HG03460 (cell line): ENCODE measurements around the gene ADCY4.
"Not testable (repeated sequence)": the region's sequence is repeated elsewhere in the genome, so short reads cannot be mapped to it uniquely, and the experiment has no call there.

Experiments
- ATAC-seq: cut with Tn5 transposase; IDR thresholded peaks from one replicate; pipeline ENCODE4 v1.9.1; 2021; ENCODE audit not compliant: unreplicated experiment

The ADCY4 gene

DNA sequence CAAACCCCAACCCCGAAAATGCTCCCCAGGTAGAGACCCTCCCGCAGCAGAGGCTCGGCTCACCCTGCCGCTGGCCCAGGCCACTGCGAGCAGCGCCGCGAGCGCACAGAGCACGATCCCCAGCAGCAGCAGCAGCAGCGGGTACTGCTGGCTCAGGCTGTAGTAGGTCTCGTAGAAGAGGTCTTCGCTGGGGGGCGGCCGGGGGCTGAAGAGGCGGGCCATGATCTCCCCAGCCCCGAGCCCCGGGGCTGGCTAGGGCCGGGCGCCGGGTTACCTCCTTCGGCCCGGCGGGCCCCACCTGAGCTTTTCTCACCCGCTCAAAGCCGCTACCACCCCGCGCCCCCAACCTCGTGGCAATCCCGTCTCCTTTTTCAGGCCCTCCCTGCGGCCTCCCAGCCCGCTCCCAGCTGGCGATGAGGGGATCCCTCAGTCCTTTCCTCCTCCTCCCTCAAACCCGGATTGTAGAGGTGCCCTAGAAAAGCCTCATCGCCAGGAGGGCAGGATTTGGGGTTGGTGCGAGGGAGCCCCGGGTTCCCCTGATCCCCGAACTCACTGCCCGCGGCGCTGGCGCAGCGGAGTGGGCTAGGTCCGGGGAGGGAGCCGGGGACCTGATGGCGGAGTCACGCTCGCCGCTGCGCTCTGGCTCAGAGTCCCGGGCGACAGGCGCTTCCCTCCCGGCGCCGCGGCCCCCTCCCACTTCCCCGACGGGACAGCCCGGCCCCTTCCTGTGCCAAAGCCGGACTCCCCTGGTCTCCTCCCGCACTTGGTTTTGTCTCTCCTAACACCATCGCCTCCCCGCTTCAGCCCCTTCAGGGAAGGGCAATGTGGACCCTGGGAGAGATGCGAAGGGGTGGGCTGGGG lies at the start of gene ADCY4:
TSS of gene ADCY4 (minus strand) at position 641 of the 861 bp plus-strand sequence. CDS start at position 222, 419 bp downstream.
- ATAC-seq = no peak

DNA sequence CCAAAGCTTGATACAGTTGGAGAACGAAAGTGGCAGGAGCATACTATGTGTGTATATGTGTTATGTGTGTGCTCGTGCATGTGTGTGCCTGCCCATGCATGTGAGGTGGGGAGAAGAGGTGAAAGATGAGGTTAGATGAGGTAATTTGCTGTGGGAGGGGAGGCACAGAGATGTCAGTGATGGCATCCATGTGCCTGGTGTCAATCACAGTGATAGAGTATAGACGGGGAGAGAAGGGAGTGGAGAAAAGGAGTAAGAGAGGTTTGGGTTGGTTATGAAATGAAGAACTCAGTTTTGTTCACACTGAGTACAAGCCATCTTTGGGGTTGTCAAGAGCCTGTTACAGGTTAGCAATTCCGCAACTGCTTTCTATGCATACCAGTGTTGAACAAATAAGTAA lies 49.3 kb upstream of the ADCY4 start:
- ATAC-seq = no peak

DNA sequence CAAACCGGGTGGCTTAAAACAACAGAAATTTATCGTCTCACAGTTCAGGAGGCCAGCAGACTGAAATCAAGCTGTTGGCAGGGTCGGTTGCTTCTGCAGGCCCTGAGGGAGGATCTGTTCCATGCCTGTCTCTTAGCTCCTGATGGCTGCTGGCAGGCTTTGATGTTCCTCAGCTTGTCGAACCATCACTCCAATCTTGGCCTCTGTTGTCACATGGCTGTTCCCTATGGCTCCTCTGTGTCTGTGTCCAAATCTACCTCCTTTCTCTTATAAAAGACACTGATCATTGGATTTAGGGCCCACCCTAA lies 47.1 kb upstream of the ADCY4 start:
- no peak for ATAC-seq

DNA sequence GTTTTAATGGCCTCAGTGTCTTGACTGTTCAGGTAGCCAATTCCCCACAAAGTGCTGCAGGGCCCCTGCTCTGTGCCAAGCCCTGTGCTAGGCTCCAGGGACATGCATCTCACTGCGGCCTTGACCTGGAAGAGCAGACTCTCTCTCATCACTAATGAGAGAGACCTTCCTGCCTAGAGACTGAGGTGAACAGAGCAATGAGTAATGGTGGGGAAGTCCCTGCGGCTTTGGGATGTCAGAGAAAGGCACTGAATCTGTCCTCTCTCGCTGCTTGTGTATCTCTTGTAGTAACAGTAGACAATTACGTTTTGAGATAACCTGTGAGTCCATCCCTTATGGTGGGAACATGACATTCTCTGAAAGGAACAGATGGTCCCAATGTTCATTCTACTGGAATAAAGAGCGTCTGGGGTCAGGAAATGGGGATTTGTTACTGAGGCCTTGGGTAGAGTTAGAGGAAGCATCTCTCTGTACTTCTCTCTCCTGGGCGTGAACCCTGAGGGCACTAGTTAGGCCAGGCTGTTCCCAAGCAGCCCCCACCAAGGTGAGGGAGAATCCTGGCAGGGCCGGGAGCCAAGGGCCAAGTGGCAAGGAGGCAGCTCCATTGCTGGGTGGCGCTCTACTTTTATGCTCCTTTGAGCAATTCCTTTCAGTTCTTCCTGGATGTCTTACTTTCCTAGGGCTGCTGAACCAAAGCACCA lies 46.6 kb upstream of the ADCY4 start:
- no peak for ATAC-seq

DNA sequence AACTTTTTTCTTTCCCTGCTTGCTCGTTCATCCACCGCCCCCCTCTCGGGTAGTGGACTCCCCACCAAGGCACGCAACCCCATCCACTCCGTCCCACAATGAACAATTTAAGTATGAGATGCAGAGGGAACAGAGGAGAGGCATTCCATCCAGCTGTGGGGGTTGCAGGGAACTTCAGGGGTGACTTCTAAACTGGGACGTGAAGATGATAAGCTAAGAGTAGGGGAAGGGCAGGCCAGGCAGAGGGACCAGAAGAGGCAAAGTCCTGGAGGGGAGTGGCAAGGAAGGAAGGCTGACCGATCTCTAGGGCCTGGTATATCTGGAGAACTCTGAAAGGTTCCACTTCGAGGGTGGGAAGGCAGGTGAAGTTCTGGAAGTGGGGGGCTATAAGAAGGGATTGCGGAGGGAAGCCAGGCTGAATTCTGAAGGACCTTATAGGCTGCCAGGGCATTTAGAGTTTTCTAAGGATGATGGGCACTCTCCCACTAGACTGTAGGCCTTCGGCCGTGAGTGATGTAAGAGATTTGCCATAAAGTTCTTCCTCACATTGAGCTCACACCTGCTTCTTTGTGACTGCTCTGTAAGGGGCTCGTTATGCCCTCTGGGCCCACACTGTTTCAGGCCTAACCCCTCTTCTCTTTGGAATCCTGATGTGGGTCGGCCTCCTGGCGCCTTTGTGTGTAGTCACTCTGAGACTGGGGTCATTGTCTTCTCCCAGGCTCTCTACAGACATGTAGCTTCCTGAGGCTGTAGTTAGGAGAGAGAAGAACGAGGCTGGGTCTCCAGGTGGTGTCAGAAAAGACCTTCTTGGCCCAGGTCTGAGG lies 45.2 kb upstream of the ADCY4 start:
- ATAC-seq = no peak

DNA sequence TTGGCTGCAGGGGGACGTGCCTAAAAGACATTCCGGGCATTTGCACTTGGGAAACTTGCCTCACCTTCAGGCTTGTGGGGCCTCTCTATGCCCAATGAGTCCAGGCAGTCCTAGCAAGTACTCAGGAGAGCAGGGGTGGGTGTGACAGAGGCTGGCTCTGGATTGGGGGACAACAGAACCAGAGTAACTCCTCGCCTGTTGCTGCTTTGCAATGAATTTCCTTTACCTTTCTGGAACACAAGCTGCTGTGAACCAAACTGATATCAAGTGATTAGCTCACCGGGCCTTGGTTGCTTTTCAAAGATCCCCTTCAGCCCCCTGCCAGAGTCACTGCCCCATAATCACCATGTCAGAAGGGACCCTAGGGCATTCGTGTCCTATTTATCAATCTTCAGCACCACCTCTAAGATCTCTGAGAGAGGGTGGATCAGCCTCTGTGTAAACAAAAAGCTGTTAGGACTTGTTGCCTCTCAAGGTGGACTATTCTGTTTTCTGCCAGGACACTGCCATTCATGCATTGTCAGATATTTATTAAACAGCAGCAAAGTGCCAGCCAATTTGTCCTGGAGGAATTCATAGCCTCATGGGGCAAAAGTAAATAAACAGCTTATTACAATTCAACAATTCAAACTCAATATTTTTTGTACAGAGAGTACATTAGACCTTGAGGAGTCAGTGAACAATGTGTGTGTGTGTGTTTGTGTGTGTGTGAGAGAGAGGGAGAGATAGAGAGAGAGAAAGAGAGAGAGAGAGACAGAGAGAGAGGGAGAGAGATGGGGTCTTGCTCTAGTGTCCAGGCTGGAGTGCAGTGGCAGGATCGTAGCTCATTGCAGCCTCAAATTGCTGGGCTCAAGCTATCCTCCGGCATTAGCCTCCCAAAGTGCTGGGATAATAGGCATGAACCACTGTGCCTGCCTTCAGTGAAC lies 44.4 kb upstream of the ADCY4 start:
- ATAC-seq = no peak

DNA sequence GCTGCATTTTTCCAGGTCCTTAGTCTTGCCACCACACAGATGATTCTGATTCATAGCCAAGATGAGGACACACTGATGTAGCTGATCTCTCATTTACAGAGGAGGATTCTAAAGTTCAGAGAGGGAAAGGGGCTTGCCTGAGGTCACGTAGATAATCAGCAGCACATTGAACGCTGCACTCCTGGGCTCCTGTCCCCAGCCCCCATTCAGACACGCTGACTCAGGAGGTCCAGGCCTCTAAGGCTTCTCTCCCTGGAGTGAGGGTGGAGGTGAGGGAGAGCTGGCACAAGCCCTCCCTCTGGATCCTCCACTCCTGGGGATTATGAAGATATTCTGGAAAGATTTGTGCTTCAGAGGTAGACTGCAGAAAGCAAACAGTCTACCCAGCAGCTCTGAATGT lies 43.5 kb upstream of the ADCY4 start:
- no peak for ATAC-seq

DNA sequence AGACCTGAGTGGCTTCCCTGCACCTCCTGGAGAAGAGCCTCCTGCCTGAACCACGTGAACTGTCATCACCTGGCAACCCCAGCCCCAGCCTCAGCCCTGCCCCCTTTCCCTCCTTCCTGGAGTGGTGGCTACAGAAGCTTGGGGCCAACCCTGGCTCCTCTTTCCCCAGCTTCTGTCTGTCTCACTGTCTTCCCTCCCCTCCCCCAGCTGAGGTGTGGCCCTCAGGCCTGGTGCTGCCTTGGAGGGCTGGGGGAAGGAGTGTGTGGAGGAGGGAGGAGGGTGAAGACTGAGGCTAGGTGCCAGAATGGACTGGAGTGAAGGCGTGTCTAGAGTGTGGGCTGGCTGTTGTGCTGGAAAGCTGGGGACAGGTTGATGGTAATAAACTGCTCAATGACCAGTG lies 42.8 kb upstream of the ADCY4 start:
- ATAC-seq = no peak

DNA sequence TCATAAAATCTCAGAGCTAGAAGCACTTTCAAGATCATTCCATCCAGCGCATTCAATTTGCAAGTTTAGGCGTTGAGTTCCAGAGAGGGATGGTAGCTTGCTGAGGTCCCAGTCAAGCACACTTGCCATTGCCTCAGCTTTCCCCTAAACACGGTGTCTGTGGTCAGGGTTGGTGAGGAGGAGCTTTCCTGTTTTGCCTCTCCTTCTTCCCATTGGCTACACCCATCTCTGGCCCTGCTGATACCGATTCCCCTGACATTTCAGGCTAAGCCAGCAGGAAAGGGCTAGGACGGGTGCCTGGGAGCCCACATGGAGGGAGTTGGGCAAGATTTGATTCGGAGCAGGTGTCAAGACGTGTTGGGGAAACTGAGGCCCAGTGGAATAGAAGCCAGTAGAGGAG lies 42.3 kb upstream of the ADCY4 start:
- ATAC-seq = no peak

DNA sequence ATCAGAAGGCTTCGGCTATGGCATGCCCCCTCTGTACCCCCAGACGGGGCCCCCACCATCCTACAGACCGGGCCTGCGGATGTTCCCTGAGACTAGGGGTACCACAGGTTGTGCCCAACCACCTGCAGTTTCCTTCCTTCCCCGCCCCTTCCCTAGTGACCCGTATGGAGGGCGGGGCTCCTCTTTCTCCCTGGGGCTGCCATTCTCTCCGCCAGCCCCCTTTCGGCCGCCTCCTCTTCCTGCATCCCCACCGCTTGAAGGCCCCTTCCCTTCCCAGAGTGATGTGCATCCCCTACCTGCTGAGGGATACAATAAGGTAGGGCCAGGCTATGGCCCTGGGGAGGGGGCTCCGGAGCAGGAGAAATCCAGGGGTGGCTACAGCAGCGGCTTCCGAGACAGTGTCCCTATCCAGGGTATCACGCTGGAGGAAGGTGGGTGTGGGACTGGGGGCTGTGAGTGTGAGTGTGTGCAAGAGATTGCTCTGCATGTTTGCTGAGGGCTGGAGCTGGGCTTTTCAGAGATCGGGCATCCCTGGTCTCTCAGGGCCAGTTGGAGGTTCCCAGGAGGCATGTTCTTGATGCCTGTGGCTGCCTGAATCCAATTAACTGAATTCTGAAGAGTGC lies 41.7 kb upstream of the ADCY4 start:
- ATAC-seq = no peak

DNA sequence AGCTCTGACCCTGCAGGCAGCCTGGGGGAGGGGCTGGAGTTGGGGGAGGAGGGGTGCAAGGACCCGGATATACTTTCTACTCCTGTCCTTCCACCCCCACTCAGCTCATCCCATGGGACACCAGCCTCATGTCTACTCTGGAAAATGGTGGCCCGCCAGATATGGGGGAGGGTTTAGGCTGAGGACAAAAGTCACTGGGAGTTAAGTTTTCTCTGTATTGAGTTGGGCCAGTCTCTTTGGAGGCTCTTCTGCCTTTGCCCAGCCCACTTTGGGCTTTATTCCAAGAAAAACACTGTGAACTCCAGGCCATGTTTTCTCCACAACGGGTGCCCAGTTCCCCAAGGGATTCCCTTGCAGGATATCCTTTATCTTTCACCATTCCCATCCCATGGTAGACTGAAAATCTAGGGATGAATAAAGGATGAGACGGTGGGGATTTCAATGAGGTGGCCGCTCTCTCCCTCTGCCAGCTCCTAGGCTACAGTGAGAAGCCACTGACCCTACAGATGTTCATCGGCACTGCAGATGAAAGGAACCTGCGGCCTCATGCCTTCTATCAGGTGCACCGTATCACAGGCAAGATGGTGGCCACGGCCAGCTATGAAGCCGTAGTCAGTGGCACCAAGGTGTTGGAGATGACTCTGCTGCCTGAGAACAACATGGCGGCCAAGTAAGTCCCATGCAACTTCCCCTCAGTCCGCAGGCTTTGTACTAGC lies 38.0 kb upstream of the ADCY4 start:
- ATAC-seq = no peak

DNA sequence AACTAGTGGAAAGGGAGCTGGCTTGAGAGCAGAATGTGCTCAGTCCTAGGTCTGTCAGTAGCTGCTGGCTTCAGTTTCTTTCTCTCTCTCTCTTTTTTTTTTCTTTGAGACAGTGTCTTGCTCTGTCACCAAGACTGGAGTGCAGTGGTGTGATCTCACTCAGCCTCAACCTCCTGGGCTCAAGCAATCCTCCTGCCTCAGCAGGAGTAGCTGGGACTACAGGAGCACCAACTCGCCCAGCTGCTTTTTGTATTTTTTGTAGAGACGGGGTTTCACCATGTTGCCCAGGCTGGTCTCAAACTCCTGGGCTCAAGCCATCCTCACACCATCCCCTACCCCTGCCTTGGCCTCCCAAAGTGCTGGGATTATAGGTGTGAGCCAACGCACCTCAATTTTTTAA lies 36.7 kb upstream of the ADCY4 start:
- not testable (repeated sequence) for ATAC-seq

DNA sequence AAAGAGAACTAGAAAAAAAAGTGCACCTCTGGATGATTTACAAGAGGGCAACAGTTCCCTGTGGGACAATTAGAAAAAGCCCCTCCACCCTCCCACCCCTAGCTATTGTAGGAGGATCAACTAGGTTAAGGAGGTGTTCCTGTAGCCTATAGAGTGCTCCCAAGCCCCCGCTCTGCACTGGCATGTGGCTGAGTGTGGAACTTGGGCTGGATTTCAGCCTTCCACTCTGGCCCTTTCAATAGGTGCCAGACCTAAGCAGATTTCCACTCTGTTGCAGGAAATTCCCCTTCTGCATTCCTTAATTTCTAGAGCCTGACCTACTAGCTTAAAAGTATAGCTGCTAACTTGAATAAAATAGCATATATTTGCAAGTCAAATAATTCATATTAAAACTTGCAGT lies 35.9 kb upstream of the ADCY4 start:
- no peak for ATAC-seq

DNA sequence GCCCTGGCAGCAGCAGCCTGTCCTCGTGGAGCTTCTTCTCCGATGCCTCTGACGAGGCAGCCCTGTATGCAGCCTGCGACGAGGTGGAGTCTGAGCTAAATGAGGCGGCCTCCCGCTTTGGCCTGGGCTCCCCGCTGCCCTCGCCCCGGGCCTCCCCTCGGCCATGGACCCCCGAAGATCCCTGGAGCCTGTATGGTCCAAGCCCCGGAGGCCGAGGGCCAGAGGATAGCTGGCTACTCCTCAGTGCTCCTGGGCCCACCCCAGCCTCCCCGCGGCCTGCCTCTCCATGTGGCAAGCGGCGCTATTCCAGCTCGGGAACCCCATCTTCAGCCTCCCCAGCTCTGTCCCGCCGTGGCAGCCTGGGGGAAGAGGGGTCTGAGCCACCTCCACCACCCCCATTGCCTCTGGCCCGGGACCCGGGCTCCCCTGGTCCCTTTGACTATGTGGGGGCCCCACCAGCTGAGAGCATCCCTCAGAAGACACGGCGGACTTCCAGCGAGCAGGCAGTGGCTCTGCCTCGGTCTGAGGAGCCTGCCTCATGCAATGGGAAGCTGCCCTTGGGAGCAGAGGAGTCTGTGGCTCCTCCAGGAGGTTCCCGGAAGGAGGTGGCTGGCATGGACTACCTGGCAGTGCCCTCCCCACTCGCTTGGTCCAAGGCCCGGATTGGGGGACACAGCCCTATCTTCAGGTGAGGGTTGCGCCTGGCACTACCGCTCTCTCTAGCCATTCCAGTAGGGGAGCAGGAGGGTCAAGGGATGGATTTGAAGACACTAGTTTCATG lies 35.2 kb upstream of the ADCY4 start:
- no peak for ATAC-seq

DNA sequence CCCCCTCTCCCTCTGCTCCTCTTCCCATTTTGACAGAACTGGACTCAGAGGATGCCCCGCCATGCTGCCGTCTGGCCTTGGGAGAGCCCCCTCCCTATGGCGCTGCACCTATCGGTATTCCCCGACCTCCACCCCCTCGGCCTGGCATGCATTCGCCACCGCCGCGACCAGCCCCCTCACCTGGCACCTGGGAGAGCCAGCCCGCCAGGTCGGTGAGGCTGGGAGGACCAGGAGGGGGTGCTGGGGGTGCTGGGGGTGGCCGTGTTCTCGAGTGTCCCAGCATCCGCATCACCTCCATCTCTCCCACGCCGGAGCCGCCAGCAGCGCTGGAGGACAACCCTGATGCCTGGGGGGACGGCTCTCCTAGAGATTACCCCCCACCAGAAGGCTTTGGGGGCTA lies 34.6 kb upstream of the ADCY4 start:
- ATAC-seq = no peak

DNA sequence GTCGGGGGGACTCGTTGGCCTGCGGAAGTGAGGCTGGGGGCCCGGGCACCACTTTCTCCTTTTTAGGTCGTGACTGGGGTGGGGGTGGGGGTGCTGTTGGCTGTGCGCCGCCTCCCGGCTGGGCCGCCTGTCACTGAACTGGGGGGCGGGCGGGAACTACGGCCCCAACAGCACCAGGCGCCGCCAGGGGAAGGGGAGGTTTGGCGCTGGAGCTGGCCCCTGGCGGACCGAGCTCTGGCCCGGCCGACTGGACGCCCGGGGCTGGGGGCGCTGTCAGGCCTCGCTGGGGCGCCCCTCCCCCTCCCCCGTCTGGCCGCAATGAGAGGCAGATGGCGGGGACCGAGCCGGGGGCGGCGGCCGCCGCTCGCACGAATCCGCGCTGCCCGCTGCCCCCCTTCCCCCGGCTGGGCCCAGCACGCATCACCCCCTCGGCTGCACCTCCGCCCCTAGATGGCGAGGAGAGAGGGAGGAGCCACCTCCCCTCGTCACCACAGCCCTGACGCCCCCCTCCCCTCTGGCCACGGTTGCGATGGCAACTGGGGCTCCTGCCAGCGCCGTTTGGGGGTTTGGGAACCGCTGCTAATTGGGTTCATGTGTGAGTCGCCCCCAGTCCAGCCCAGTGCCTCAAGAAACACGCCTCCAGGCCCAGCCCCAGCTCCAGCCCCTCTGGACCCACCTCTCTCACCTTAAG lies 33.8 kb upstream of the ADCY4 start:
- ATAC-seq = no peak

DNA sequence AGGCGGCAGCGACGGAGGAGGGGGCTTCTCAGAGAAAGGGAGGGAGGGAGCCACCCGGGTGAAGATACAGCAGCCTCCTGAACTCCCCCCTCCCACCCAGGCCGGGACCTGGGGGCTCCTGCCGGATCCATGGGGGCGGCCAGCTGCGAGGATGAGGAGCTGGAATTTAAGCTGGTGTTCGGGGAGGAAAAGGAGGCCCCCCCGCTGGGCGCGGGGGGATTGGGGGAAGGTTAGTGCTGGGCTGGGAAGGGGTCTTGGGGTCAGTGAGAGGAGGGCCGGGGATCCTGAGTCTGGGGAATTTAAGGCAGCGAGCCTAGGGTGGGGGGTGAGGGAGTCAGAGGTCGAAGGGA lies 33.3 kb upstream of the ADCY4 start:
- ATAC-seq = no peak

DNA sequence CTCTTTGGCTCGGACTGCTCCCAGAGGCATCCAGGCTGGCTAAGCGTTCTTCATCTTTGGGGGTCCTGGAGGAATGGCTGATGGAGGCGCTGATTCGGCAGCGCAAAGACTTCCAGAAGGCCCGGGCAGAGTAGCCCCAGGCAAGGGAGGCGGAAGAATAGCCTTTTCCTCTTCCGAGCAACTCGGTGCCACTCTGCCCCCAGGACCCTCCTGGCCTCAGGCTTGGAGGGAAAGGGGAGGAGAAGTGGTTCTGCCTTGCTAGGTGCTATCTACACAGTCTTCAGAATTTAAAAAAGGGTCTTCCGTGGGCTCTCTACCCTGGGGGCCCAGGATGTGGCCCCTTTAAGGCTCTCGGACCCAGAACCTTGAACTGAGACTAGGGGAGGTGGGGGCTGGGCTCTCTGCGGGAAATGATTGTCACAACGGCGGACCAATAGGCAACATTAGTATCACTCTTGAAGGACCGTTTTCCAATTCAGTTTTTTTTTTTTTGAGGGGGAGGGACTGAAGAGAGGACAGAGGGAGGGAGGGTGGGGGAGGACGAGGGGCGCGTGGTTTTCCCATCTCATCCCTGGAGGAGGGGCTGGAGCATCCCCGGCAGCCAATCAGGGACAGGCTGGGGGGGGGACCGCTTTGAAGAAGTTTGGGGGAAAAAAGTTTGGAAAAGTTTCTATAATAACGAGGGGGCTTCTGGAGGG lies 32.8 kb upstream of the ADCY4 start, which contains the start of gene NFATC4:
TSS of gene NFATC4 (plus strand) at position 671 of the 698 bp plus-strand sequence. CDS start 157 bp downstream, outside the sequence.
- ATAC-seq = no peak
